ENCODE measurements around the gene IL10. TPM values are rescaled to one million over a fixed set of nuclear protein-coding genes. Genes with fewer than 3 reads are reported as not detected.

Gene IL10
- total RNA-seq, 1 donor from 2014 or later, result not detected

- no peak for DNase-seq (ENCODE audit: low read depth, low spot score)
- Mint-ChIP-seq H3K4me1 (peaks cover 14% of the 10 kb centered on the region), H3K9me3 (no peaks in the 10 kb centered on the region), H3K27ac (ENCODE audit: unreplicated experiment) (no peak overlapping the region), H3K4me3 (no peak overlapping the region), H3K36me3 (ENCODE audit: low read depth) (no peaks in the 10 kb centered on the region), H3K27me3 (ENCODE audit: low read depth) (no peaks in the 10 kb centered on the region)
- no peak for TF ChIP-seq CTCF (conservative IDR thresholded peaks at IDR 0.05)
Observed at GRCh38 chr1:206798384-206798996, 26.2 kb upstream of the IL10 start.

GRCh38 chr1:206797534-206798383 is 25.5 kb upstream of the IL10 start:
- Mint-ChIP-seq H3K9me3 (no peaks in the 10 kb centered on the region), H3K4me1 (peaks cover 14% of the 10 kb centered on the region), H3K27me3 (ENCODE audit: low read depth) (no peaks in the 10 kb centered on the region), H3K27ac (ENCODE audit: unreplicated experiment) (peak overlapping the region; percentile 96), H3K36me3 (ENCODE audit: low read depth) (no peaks in the 10 kb centered on the region), H3K4me3 (no peak overlapping the region)
- TF ChIP-seq CTCF (conservative IDR thresholded peaks at IDR 0.05), result peak; percentile 56
- DNase-seq (ENCODE audit: low read depth, low spot score), result peak; percentile 14

DNA sequence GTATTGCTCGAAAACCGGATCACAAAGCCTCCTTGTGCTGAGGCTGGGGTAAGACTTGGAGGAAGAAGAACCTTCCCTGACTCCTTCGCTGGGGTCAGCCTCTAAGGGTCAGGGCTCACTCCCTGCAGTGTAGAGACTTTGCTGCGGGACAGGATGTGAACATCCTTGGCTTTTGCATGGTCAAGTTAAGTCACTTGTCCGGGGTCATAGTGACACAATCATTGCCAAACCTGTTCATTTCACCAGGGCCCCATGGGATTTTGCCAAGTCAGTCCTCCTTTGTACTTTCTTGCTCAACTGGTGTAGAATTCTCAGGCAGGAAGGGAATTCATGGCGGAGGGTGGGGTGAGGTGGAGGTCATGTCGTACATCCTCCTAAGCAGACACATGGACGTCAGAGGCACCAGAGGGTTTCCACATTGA is 24.7 kb upstream of the IL10 start:
- no peak for DNase-seq (ENCODE audit: low read depth, low spot score)
- no peak for TF ChIP-seq CTCF (conservative IDR thresholded peaks at IDR 0.05)
- H3K9me3 Mint-ChIP-seq, result no peaks in the 10 kb centered on the region
- no peak overlapping the region for H3K4me3 Mint-ChIP-seq
- H3K27ac Mint-ChIP-seq (ENCODE audit: unreplicated experiment), result peak overlapping the region; percentile 43
- peaks cover 14% of the 10 kb centered on the region for H3K4me1 Mint-ChIP-seq
- no peaks in the 10 kb centered on the region for H3K27me3 Mint-ChIP-seq (ENCODE audit: low read depth)
- H3K36me3 Mint-ChIP-seq (ENCODE audit: low read depth), result no peaks in the 10 kb centered on the region

DNA sequence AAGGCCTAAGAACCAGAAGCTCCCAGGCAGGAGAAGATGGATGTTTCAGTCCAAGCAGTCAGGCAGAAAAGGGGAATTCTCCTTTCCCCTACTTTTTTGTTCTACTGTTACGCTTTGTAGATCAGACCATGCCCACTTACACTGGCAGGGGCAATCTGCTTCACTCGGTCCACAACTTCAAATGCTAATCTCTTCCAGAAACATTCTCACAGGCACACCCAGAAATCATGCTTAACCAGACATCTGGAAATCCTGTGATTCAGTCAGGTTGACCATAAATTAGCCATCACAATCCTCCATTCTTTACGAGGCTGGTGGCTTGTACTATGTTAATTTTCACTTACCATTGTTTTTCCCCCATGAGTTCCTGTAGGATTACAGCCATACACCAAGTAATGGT is 23.8 kb upstream of the IL10 start:
- Mint-ChIP-seq H3K36me3 (ENCODE audit: low read depth) (no peaks in the 10 kb centered on the region), H3K27ac (ENCODE audit: unreplicated experiment) (no peak overlapping the region), H3K4me3 (no peak overlapping the region), H3K4me1 (peaks cover 14% of the 10 kb centered on the region), H3K27me3 (ENCODE audit: low read depth) (no peaks in the 10 kb centered on the region), H3K9me3 (no peaks in the 10 kb centered on the region)
- no peak for TF ChIP-seq CTCF (conservative IDR thresholded peaks at IDR 0.05)
- no peak for DNase-seq (ENCODE audit: low read depth, low spot score)

- Mint-ChIP-seq H3K27me3 (ENCODE audit: low read depth) (no peaks in the 10 kb centered on the region), H3K9me3 (no peaks in the 10 kb centered on the region), H3K4me1 (peaks cover 14% of the 10 kb centered on the region), H3K36me3 (ENCODE audit: low read depth) (peaks cover 3% of the 10 kb centered on the region), H3K27ac (ENCODE audit: unreplicated experiment) (no peak overlapping the region), H3K4me3 (no peak overlapping the region)
- DNase-seq (ENCODE audit: low read depth, low spot score), result no peak
- TF ChIP-seq CTCF (conservative IDR thresholded peaks at IDR 0.05), result no peak
Observed at GRCh38 chr1:206794294-206794908, 22.1 kb upstream of the IL10 start.
